Mononuclear cell (primary cell): Measurements from ENCODE around the gene MFAP3. TPM values are rescaled to one million over a fixed set of nuclear protein-coding genes. Genes with fewer than 3 reads are reported as not detected.

Experiments used
- H3K27me3 ChIP-seq: 2 replicates; pipeline ENCODE4 v1.6.0; 2011; ENCODE audit warnings: low read length, control low read depth; ENCODE audit not compliant: insufficient read depth
- H3K4me1 ChIP-seq: 2 replicates; pipeline ENCODE4 v1.5.1; 2011; ENCODE audit warnings: mild to moderate bottlenecking, low read length, control low read depth; ENCODE audit not compliant: insufficient read depth
- H3K4me3 ChIP-seq: 2 replicates; pipeline ENCODE4 v1.5.1; 2011; ENCODE audit warnings: mild to moderate bottlenecking, low read length, moderate library complexity
- H3K9me3 ChIP-seq: 2 replicates; pipeline ENCODE4 v1.5.1; 2011; ENCODE audit warnings: low read depth, mild to moderate bottlenecking, control low read depth, low read length
- total RNA-seq: library from RNA; depleted of rRNA; stranded (reverse); fragments of >200 nt; gene quantifications from one replicate; pipeline ENCODE4 v1.2.3, GENCODE V29; 2012

Gene MFAP3
- total RNA-seq, 1 donor = 48.2 TPM

DNA sequence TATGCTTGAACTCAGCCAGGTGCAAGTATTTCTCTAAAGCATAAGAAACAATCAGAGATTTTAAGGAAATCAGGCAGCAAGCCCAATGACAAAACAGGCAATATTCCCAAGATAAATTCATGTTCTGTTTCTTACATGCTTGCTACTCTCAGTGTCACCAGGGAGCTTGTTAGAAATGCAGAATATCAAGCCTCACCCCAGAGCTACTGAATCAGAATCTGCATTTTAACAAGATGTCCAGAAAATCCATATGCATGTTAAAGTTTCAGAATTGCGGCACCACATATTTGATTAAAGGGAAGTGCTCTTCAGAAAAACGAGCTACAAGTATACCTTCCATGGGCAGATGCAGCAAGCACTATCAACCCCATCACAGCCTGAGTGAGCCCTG lies 54.4 kb downstream of the MFAP3 start:
- Histone ChIP-seq H3K9me3 (no peaks in the 10 kb centered on the region), H3K4me3 (no peak overlapping the region), H3K27me3 (peaks cover 7% of the 10 kb centered on the region), H3K4me1 (no peaks in the 10 kb centered on the region)

DNA sequence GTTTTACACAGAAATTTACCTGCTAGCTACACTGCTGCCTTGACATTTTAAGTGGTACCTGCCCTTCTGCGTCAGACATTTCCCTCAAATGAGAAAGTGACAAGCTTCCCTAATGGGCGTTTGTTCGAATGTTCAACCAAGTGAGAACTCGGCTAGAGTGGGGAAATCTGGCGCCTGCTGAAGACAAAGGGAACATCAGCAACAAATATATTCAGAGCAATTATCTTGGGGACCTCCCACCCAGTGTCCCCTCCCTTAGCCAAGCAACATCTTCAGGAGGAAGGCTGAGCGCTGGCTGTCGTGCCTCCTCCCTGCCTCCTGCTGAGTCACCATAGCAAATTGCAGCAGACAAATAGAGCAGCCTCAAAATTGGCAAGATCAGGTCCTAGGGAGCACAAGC lies 57.1 kb downstream of the MFAP3 start:
- Histone ChIP-seq H3K9me3 (no peaks in the 10 kb centered on the region), H3K4me3 (no peak overlapping the region), H3K4me1 (no peaks in the 10 kb centered on the region), H3K27me3 (peaks cover 7% of the 10 kb centered on the region)

- no peaks in the 10 kb centered on the region for H3K9me3 ChIP-seq
- no peak overlapping the region for H3K4me3 ChIP-seq
- H3K27me3 ChIP-seq = peaks cover 7% of the 10 kb centered on the region
These were observed 58.3 kb downstream of the MFAP3 start for GRCh38 chr5:154097031-154097430.

GRCh38 chr5:154098465-154098864 lies 59.7 kb downstream of the MFAP3 start:
- Histone ChIP-seq H3K27me3 (peaks cover 2% of the 10 kb centered on the region), H3K4me3 (no peak overlapping the region), H3K4me1 (no peaks in the 10 kb centered on the region), H3K9me3 (no peaks in the 10 kb centered on the region)

More at GRCh38 chr5:154097031-154097430, 58.3 kb downstream of the MFAP3 start:
- no peaks in the 10 kb centered on the region for H3K4me1 ChIP-seq

DNA sequence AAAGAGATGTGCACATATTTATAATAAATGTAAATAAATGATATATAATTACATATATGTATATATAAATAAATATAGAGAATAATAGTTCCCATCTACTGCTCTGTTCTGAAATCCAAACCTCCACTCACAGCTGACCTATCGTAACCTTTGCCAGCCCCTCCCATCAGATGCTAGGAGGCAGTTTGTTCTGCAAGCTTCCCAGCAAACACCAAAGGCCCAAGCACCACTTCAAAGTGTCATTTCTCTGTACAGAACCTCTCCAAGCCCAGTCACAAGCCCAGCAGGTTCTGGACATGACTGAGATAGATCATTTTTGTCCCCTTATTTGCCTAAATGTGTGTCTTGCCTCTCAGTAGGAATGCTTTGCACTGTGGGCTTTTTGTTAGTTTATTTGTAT lies 62.4 kb downstream of the MFAP3 start:
- H3K4me1 ChIP-seq = no peaks in the 10 kb centered on the region
- no peaks in the 10 kb centered on the region for H3K27me3 ChIP-seq
- H3K4me3 ChIP-seq = no peak overlapping the region
- no peaks in the 10 kb centered on the region for H3K9me3 ChIP-seq

GRCh38 chr5:154103233-154103632 lies 64.5 kb downstream of the MFAP3 start:
- Histone ChIP-seq H3K4me1 (no peaks in the 10 kb centered on the region), H3K27me3 (no peaks in the 10 kb centered on the region), H3K4me3 (no peak overlapping the region), H3K9me3 (no peaks in the 10 kb centered on the region)

Other genes with a start within 250 kb of the MFAP3 start
- gene FAM114A2, start 57 bp upstream of the MFAP3 start, total RNA-seq = 21.1 TPM
- 17.7 TPM for gene GALNT10, start 151.8 kb downstream of the MFAP3 start, total RNA-seq